Measurements from ENCODE around the gene ELFN2. TPM values are rescaled to one million over a fixed set of nuclear protein-coding genes. Genes with fewer than 3 reads are reported as not detected.

ELFN2 gene
- total and polyA plus RNA-seq, 2 donors (not counting 3 experiments of a cell fraction or from before 2014, with no cell fraction given): 0.41 to 1.3 TPM

DNA sequence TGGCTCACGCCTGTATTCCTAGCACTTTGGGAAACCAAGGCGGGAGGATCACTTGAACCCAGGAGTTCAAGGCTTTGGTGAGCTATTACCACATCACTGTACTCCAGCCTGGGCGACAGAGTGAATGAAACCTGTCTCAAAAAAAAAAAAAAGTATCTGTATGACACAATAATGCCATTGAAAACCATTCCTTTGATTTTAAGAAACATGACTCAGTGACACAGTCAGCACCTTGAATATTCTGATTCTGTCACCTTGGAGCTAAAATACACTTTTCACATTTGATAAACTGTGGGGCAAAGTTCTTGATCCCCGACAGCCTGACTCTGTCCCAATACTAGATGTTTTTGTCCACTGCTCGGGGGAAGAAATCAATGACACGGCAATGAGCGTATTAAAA lies 16.7 kb upstream of the ELFN2 start:
- Histone ChIP-seq H3K4me1 (ENCODE audit: control insufficient read depth, extremely low read depth, insufficient read depth, low read length) (peaks cover 3% of the 10 kb centered on the region), H3K4me2 (ENCODE audit: insufficient read depth, low read length) (no peak overlapping the region), H3K4me3 (replicated peaks in 1 of 3; ENCODE audit: insufficient read depth in 1 of 3, low read depth in 1 of 3, low read length in 3 of 3) (no peak overlapping the region), H3K9ac (replicated peaks; ENCODE audit: extremely low read depth, insufficient read depth, low read length) (no peak overlapping the region), H3K27ac (ENCODE audit: insufficient read depth, low read depth, low read length) (no peak overlapping the region), H2AFZ (ENCODE audit: low read depth, low read length) (no peak overlapping the region), H3K79me2 (ENCODE audit: control insufficient read depth, insufficient read depth, low read length) (no peaks in the 10 kb centered on the region), H3K27me3 (ENCODE audit: control insufficient read depth in 2 of 2, insufficient read depth in 2 of 2, low read length in 2 of 2) (peaks cover 0 to 2% of the 10 kb centered on the region in 2 experiments), H3K36me3 (ENCODE audit: control insufficient read depth in 2 of 2, extremely low read depth in 1 of 2, insufficient read depth in 2 of 2, low read length in 2 of 2) (no peaks in the 10 kb centered on the region), H3K9me3 (replicated peaks; ENCODE audit: control insufficient read depth, insufficient read depth, low read length) (no peaks in the 10 kb centered on the region), H4K20me1 (replicated peaks; ENCODE audit: control insufficient read depth, extremely low read depth, insufficient read depth, low read length) (no peaks in the 10 kb centered on the region), H3K9me1 (replicated peaks; ENCODE audit: control insufficient read depth, extremely low read depth, insufficient read depth, low read length) (no peaks in the 10 kb centered on the region)
- TF ChIP-seq MYC (IDR thresholded peaks at IDR 0.05; ENCODE audit: low read depth, low read length) (no peak), FOS (IDR thresholded peaks at IDR 0.05; ENCODE audit: borderline replicate concordance, insufficient read depth, low read length) (no peak), EZH2 (IDR thresholded peaks at IDR 0.05; ENCODE audit: borderline replicate concordance, low read depth, low read length, severe bottlenecking) (no peak), POLR2A (IDR thresholded peaks at IDR 0.05; ENCODE audit: low read depth, low read length) (no peak), GATA2 (IDR thresholded peaks at IDR 0.05; ENCODE audit: insufficient read depth, insufficient read length, low read depth, low read length) (no peak), POLR2AphosphoS5 (IDR thresholded peaks at IDR 0.05; ENCODE audit: insufficient read depth, low read depth, low read length) (no peak), JUN (IDR thresholded peaks at IDR 0.05; ENCODE audit: borderline replicate concordance, insufficient read depth, insufficient read length, low read depth) (no peak)
- TF ChIP-seq, protein P1, sequence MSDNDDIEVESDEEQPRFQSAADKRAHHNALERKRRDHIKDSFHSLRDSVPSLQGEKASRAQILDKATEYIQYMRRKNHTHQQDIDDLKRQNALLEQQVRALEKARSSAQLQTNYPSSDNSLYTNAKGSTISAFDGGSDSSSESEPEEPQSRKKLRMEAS (IDR thresholded peaks at IDR 0.05; ENCODE audit: insufficient read depth, insufficient read length): no peak
- TF ChIP-seq, protein P2, sequence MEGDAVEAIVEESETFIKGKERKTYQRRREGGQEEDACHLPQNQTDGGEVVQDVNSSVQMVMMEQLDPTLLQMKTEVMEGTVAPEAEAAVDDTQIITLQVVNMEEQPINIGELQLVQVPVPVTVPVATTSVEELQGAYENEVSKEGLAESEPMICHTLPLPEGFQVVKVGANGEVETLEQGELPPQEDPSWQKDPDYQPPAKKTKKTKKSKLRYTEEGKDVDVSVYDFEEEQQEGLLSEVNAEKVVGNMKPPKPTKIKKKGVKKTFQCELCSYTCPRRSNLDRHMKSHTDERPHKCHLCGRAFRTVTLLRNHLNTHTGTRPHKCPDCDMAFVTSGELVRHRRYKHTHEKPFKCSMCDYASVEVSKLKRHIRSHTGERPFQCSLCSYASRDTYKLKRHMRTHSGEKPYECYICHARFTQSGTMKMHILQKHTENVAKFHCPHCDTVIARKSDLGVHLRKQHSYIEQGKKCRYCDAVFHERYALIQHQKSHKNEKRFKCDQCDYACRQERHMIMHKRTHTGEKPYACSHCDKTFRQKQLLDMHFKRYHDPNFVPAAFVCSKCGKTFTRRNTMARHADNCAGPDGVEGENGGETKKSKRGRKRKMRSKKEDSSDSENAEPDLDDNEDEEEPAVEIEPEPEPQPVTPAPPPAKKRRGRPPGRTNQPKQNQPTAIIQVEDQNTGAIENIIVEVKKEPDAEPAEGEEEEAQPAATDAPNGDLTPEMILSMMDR (IDR thresholded peaks at IDR 0.05; ENCODE audit: extremely low read depth in 1 of 2, insufficient read depth in 1 of 2, low read depth in 1 of 2, low read length in 2 of 2): no peak
- FAIRE-seq: no peak
- ChIA-PET POLR2A (interaction anchor here (0.7 kb wide), 1 partner anchor 149 kb away, joined by 7 read pairs; no protein-coding TSS in a partner anchor), CTCF (no interaction called here)
- intact Hi-C loops (cut with micrococcal nuclease) (no loop called here), dilution Hi-C loops (cut with MboI; ENCODE audit: extremely low pct_ligation_motif_present, low sequenced_read_pairs) (no loop called here)
- BruUV-seq (replicated peaks): no TSS peak
- DNase-seq (ENCODE audit: low read depth, low spot score): no peak

Measured in endothelial cell of umbilical vein (primary cell).